HG03354 (cell line): ENCODE results near the gene SLC23A2.
A peak's percentile ranks its signal among the peaks of the same experiment; 100 is the strongest.

Experiments
- ATAC-seq: cut with Tn5 transposase; IDR thresholded peaks from one replicate; pipeline ENCODE4 v1.9.1; 2021; ENCODE audit warnings: mild to moderate bottlenecking; ENCODE audit not compliant: unreplicated experiment, poor library complexity, severe bottlenecking

SLC23A2 gene

DNA sequence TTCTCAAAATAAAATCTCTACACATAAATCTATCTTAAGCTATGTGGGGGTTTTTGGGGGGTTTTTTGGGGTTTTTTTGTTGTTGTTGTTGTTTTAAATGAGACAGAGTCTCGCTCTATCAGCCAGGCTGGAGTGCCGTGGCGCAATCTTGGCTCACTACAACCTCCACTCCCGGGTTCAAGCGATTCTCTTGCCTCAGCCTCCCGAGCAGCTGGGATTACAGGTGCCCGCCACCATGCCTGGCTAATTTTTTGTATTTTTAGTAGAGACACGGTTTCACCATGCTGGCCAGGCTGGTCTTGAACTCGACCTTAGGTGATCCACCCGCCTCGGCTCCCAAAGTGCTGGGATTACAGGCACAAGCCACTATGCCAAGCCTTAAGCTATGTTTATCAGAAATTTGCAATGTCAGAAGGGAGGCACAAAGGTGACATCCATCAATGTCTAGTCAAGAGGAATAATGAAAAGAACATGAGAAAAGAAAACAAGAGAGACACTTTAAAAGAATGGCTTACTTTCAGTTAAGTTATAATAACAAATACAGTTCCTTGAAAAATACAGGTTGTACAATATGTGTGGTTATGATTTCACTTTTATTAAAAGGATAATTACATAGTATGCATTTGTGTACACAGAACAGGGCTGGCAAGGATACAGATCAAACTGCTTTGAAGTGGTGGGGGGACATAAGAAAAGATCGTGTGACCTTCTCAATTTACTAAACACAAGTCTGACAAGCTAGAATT is 28.6 kb downstream of the SLC23A2 start:
- ATAC-seq: no peak

DNA sequence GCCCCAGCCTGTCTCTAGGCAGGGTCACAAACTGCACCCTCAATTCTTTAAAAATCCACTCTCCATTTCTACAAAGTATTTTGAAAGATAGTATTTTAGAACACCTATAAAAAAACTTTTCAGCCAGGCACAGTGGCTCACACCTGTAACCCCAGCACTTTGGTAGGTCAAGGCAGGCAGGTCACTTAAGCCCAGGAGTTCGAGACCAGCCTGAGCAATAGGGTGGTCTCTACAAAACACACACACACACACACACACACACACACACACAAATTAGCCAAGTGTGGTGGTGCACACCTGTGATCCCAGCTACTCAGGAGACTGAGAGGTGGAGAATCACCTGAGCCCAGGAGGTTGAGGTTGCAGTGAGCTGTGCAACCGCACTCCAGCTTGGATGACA is 30.2 kb downstream of the SLC23A2 start:
- no peak for ATAC-seq

GRCh38 chr20:4967752-4968477 is 33.4 kb downstream of the SLC23A2 start:
- no peak for ATAC-seq

- no peak for ATAC-seq
Observed at GRCh38 chr20:4966826-4967751, 34.2 kb downstream of the SLC23A2 start.

DNA sequence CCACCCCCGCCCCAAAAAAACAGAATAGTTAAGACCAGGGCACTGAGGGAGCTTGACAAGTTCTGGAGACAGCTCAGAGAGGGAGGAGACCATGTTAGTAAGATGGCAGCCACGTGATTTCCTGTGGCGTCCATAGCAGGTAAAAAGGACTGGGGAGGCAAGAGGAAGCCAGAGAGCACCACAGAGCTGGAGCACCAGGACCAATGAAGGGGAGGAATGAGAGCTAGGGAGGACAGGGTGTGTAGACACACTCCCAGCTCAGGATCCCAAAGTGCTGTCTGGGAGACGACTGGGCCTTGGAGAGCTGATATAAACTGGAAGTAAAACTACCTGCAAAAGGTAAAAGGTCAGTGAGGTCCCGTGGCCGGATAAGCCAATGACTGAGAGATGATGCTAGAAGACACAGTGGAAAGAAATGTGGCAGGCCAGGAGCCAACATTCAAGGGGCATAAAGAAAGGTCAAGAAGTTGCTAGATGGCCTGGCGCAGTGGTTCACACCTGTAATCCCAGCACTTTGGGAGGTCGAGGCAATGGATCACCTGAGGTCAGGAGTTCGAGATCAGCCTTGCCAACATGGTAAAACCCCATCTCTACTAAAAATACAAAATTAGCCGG is 39.0 kb downstream of the SLC23A2 start:
- no peak for ATAC-seq

DNA sequence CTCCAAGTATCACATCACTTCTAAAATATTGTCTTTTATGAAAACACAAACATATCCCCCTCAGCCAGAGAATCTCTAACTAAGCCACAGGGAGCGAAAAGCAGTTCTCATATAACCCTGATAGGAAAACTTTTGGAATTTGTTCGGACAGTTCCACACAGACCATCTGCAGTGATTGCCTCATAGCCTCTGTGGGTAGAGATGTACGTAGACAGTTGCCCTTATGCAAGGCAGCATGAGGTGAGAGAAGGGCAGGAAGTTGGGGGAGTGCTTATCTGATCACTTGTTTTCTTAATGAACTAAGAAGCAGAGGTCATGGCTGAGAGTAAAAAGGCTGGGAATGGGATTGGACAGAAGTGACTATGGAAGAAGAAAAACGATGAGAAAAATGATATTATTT is 39.6 kb downstream of the SLC23A2 start:
- no peak for ATAC-seq

GRCh38 chr20:4959592-4959991 is 41.7 kb downstream of the SLC23A2 start:
- no peak for ATAC-seq

- no peak for ATAC-seq
Observed at GRCh38 chr20:4957939-4958362, 43.4 kb downstream of the SLC23A2 start.

- ATAC-seq: no peak
Observed at GRCh38 chr20:4957187-4957586, 44.1 kb downstream of the SLC23A2 start.

- no peak for ATAC-seq
Observed at GRCh38 chr20:4956200-4956810, 45.0 kb downstream of the SLC23A2 start.

GRCh38 chr20:4953881-4954280 is 47.4 kb downstream of the SLC23A2 start:
- ATAC-seq: no peak

DNA sequence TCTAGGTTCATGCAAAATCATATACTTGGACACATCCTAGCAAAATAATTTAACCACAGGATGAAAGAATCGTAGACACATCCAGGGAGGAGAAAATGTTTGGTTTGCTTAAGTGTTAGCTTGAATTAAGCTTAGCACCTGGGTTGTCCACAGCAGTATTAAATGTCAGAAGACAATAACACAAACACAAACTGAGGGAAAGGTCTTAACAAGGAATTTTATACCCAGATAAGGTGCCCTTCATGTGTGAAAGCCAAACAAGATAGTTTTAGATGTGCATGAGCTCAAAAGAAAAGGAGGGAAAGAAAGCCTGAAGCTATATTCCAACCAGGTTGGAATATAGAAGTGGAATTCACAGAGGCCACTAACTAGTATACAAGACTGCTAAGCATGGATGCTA is 49.1 kb downstream of the SLC23A2 start:
- no peak for ATAC-seq

DNA sequence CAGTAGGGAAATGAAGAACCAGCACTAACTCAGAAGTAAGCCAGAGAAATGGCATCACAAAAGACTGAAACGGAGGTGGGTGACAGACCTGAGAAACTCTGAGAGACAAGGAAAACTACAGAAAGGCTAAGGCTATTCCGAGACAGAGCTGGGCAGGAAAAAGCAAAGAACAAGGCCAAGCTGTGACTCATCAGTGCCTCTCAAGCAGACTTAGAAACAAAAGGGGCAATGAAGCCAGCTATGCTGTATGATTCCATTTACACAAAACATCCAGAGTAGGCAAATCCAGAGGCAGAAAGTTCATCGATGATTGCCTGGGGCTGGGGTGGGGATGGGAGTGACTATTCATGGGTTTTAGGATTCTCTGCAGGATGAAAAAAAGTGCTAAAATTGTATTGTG is 50.0 kb downstream of the SLC23A2 start:
- no peak for ATAC-seq

DNA sequence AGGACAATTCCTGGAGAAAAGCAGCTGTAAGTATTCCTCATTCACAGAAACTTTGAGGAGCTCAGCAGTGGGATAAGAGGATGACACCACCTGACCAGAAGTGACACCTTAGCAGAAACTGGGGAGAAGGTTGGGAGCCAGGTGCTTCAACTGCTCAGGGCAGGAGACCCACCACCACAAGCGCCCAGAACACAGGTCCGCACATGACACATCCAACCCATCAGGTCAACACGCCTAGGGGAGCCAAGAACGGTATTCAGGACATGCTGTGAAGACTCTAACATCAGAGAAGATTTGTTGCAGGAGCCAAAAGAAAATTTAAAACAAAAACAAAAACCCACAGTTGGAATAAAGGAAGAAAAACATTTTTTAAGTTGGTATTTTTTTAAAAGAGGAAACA is 50.5 kb downstream of the SLC23A2 start:
- ATAC-seq: no peak

GRCh38 chr20:4950437-4950836 is 50.9 kb downstream of the SLC23A2 start:
- no peak for ATAC-seq

GRCh38 chr20:4949833-4950178 is 51.5 kb downstream of the SLC23A2 start:
- ATAC-seq: peak; percentile 76

DNA sequence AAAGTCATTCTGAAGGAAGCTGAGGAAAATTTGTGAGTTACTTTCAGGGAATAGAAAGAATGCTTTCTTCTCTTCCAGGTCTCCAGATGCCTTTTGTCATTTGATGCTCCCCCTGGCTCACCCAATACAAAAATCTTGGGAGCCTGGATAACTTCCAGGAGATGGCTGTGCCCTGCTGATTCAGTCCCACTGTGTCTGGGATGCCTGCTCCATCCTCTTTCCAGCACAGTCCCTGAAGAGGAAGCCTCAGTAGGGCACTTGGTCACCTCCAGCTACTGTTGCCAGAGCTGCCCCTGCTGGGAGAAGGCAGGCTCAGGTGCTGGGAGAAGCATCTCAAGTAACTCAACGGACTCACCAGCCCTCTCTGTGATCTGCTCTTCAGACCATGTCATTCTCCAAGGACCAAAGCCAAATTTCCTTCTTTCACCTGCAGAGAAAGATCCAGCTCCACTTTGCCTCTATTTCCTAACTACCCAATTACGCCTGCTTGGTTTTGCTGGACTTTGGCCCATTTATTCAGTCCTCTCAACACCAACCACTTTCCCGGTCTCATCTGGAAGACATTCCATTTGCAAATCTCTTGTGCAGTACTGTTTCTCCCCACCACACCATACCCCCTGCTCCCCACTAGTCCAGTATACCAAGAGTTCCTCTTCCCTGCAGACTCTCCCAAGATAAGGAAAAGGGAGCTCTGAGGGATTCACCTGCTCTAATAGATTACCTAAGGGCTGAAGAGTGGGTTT is 53.3 kb downstream of the SLC23A2 start:
- no peak for ATAC-seq

- ATAC-seq: no peak
Observed at GRCh38 chr20:4946986-4947385, 54.3 kb downstream of the SLC23A2 start.

DNA sequence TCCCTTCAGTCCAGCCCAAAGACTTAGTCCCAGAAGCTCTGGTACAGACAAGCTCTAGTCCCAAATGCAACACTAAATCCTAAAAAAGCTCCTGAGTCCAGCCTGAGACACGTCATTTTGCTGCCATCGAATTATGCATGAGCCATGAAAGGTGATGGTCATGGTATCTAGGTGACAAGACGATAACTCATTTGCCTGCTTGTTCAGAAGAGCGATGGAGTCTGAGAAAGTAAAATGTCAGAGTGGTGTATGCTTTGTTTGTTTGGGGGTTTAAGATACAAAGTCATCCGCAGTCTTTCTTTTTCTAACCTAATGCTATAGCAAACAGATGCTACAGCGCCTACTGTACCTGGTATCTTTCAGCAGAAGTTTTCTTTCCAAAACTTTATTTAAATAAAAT is 54.7 kb downstream of the SLC23A2 start:
- no peak for ATAC-seq
